ENCODE results near the gene PKNOX2.

PKNOX2 gene

GRCh38 chr11:125267548-125267947 lies 103.0 kb downstream of the PKNOX2 start:
- no peak for DNase-seq

GRCh38 chr11:125268611-125269010 lies 104.1 kb downstream of the PKNOX2 start:
- DNase-seq = no peak

- no peak for DNase-seq
Observed at GRCh38 chr11:125270106-125270505, 105.6 kb downstream of the PKNOX2 start.

- DNase-seq = no peak
Observed at GRCh38 chr11:125270711-125271110, 106.2 kb downstream of the PKNOX2 start.

- no peak for DNase-seq
Observed at GRCh38 chr11:125271483-125272091, 107.0 kb downstream of the PKNOX2 start.

GRCh38 chr11:125272092-125272491 lies 107.5 kb downstream of the PKNOX2 start:
- no peak for DNase-seq

- DNase-seq = no peak
Observed at GRCh38 chr11:125272821-125273220, 108.3 kb downstream of the PKNOX2 start.

- DNase-seq = no peak
Observed at GRCh38 chr11:125273519-125274000, 109.0 kb downstream of the PKNOX2 start.

- DNase-seq = no peak
Observed at GRCh38 chr11:125274309-125274708, 109.8 kb downstream of the PKNOX2 start.

- DNase-seq = no peak
Observed at GRCh38 chr11:125274774-125275173, 110.2 kb downstream of the PKNOX2 start.

GRCh38 chr11:125275905-125276618 lies 111.5 kb downstream of the PKNOX2 start:
- no peak for DNase-seq

- no peak for DNase-seq
Observed at GRCh38 chr11:125276619-125276976, 112.0 kb downstream of the PKNOX2 start.

- DNase-seq = no peak
Observed at GRCh38 chr11:125279676-125280418, 115.3 kb downstream of the PKNOX2 start.

GRCh38 chr11:125280646-125281045 lies 116.1 kb downstream of the PKNOX2 start:
- DNase-seq = no peak

- DNase-seq = no peak
Observed at GRCh38 chr11:125281831-125282595, 117.5 kb downstream of the PKNOX2 start.

GRCh38 chr11:125282596-125282914 lies 118.0 kb downstream of the PKNOX2 start:
- no peak for DNase-seq

- DNase-seq = no peak
Observed at GRCh38 chr11:125284245-125284850, 119.8 kb downstream of the PKNOX2 start.

GRCh38 chr11:125285844-125286243 lies 121.3 kb downstream of the PKNOX2 start:
- DNase-seq = no peak

GRCh38 chr11:125286486-125286885 lies 121.9 kb downstream of the PKNOX2 start:
- no peak for DNase-seq

- DNase-seq = no peak
Observed at GRCh38 chr11:125287491-125288210, 123.1 kb downstream of the PKNOX2 start.

GRCh38 chr11:125289419-125290098 lies 125.0 kb downstream of the PKNOX2 start:
- DNase-seq = no peak
